PC-3 (cell line): ENCODE measurements around the gene OXCT1. TPM values are rescaled to one million over a fixed set of nuclear protein-coding genes. Genes with fewer than 3 reads are reported as not detected.

Experiments
- ATAC-seq: fragments of 200-7000 bp; cut with Tn5 transposase; 2 replicates; pipeline ENCODE4 v1.9.1; 2020; ENCODE audit warnings: mild to moderate bottlenecking, moderate library complexity
- BruUV-seq: library from RNA; stranded (reverse); fragments of 400-500 nt; replicated peaks from 2 replicates; lab custom pipeline; 2021; lab: Mats Ljungman, UMichigan
- CTCF ChIA-PET: fragments of 300-600 bp; sonication (Branson Sonifier 250); formaldehyde crosslinking; loops from one replicate; lab custom pipeline; 2022; ENCODE audit warnings: antibody characterized with exemption; lab: Charles Lee
- POLR2A ChIA-PET: fragments of 300-600 bp; sonication (Branson Sonifier 250); formaldehyde crosslinking; loops from one replicate; lab custom pipeline; 2022; ENCODE audit warnings: antibody characterized with exemption; ENCODE audit not compliant: unreplicated experiment; lab: Charles Lee
- DNase-seq: peaks from one replicate; pipeline ENCODE4 v3.0.0-alpha.2; 2015
- H2AFZ ChIP-seq: fragments of 300-600 bp; sonication (generic); 2 replicates; pipeline ENCODE4 v1.6.0; 2016; ENCODE audit warnings: antibody characterized with exemption, low read length
- H3F3A ChIP-seq: fragments of 300-600 bp; sonication (generic); one replicate; pipeline ENCODE4 v1.6.0; 2017; ENCODE audit warnings: antibody characterized with exemption, low read length, control low read depth, mild to moderate bottlenecking; ENCODE audit not compliant: unreplicated experiment
- H3K27ac ChIP-seq: fragments of 300-600 bp; sonication (generic); 2 replicates; pipeline ENCODE4 v1.5.1; 2016; ENCODE audit warnings: mild to moderate bottlenecking, low read length
- H3K27me3 ChIP-seq: fragments of 300-600 bp; sonication (generic); 2 replicates; pipeline ENCODE4 v1.6.1; 2016; ENCODE audit warnings: low read length, mixed read lengths
- H3K36me3 ChIP-seq: fragments of 300-600 bp; sonication (generic); 2 replicates; pipeline ENCODE4 v1.6.1; 2016; ENCODE audit warnings: low read depth, mixed run types, low read length, mixed read lengths
- H3K4me1 ChIP-seq: fragments of 300-600 bp; sonication (generic); 2 replicates; pipeline ENCODE4 v1.5.1; 2016; ENCODE audit warnings: low read length; ENCODE audit not compliant: insufficient read depth
- H3K4me2 ChIP-seq: fragments of 300-600 bp; sonication (generic); 2 replicates; pipeline ENCODE4 v1.6.0; 2016; ENCODE audit warnings: low read length
- H3K4me3 ChIP-seq: fragments of 300-600 bp; sonication (generic); 2 replicates; pipeline ENCODE4 v1.5.1; 2016; ENCODE audit warnings: mild to moderate bottlenecking, low read length, mixed read lengths
- H3K79me2 ChIP-seq: fragments of 300-600 bp; sonication (generic); 2 replicates; pipeline ENCODE4 v1.6.1; 2017; ENCODE audit warnings: low read length, mixed read lengths
- H3K9ac ChIP-seq: fragments of 300-600 bp; sonication (generic); 2 replicates; pipeline ENCODE4 v1.6.0; 2016; ENCODE audit warnings: mild to moderate bottlenecking, low read length
- H3K9me2 ChIP-seq: fragments of 300-600 bp; sonication (generic); replicated peaks from 2 replicates; pipeline ENCODE4 v1.6.1; 2016; ENCODE audit warnings: mixed run types, low read length, mixed read lengths
- H3K9me3 ChIP-seq: fragments of 300-600 bp; sonication (generic); 2 replicates; pipeline ENCODE4 v1.6.1; 2016; ENCODE audit warnings: low read length, mixed read lengths
- H4K20me1 ChIP-seq: fragments of 300-600 bp; sonication (generic); 2 replicates; pipeline ENCODE4 v1.6.1; 2016; ENCODE audit warnings: low read length, mixed read lengths
- EZH2 ChIP-seq: fragments of 300-600 bp; sonication (generic); IDR thresholded peaks from one replicate; pipeline ENCODE4 v1.6.1; 2017; ENCODE audit warnings: antibody characterized with exemption, mild to moderate bottlenecking, low read length; ENCODE audit not compliant: unreplicated experiment
- EZH2phosphoT487 ChIP-seq: fragments of 300-600 bp; sonication (generic); IDR thresholded peaks from 2 replicates; pipeline ENCODE4 v1.6.1; 2018; ENCODE audit warnings: mild to moderate bottlenecking, antibody characterized with exemption, low read length, borderline replicate concordance
- intact Hi-C: fragments of 100-400 bp; cut with micrococcal nuclease; formaldehyde crosslinking; loops from 2 replicates; pipeline ENCODE4 v1.9.0; 2023
- total RNA-seq: library from RNA; depleted of rRNA; stranded (reverse); fragments of >200 nt; gene quantifications from 2 replicates; pipeline ENCODE4 v1.2.3, GENCODE V29; 2014
- TF ChIP-seq, protein P1 (sequence below): fragments of 300-600 bp; sonication (generic); conservative IDR thresholded peaks from 2 replicates; pipeline ENCODE4 v1.5.1; 2017; ENCODE audit warnings: antibody characterized with exemption, low read depth, mild to moderate bottlenecking, low read length

OXCT1 gene
- total RNA-seq, 1 experiment from 2014 or later, result 25.5 TPM

GRCh38 chr5:41842777-41843176 lies 27.4 kb downstream of the OXCT1 start:
- H3K4me2 ChIP-seq, result no peak overlapping the region
- H3K36me3 ChIP-seq, result 0 out of 2 replicates have a peak, but pooled peaks cover 3% of the 10 kb centered on the region
- no peaks in the 10 kb centered on the region for H3K9me2 ChIP-seq
- H3F3A ChIP-seq, result no peaks in the 10 kb centered on the region
- DNase-seq, result no peak
- POLR2A ChIA-PET, result interaction anchor here (0.6 kb wide), 1 partner anchor 210 kb away, joined by 3 read pairs; no protein-coding TSS in a partner anchor
- CTCF ChIA-PET, result interaction anchor here (1.7 kb wide), 1 partner anchor 121 kb away, joined by 10 read pairs; no protein-coding TSS in a partner anchor
- no peak overlapping the region for H3K27ac ChIP-seq
- H3K9ac ChIP-seq, result no peak overlapping the region
- H3K79me2 ChIP-seq, result no peaks in the 10 kb centered on the region
- H4K20me1 ChIP-seq, result no peaks in the 10 kb centered on the region
- H2AFZ ChIP-seq, result no peak overlapping the region
- H3K4me3 ChIP-seq, result no peak overlapping the region
- no peaks in the 10 kb centered on the region for H3K27me3 ChIP-seq
- intact Hi-C loops, result loop anchor here (1.0 to 5.0 kb wide), 3 partner anchors 120 to 570 kb away; no protein-coding TSS in a partner anchor
- no TSS peak for BruUV-seq
- no peak for ATAC-seq
- H3K4me1 ChIP-seq, result no peaks in the 10 kb centered on the region
- TF ChIP-seq EZH2 (no peak), EZH2phosphoT487 (no peak)
- TF ChIP-seq, protein P1, sequence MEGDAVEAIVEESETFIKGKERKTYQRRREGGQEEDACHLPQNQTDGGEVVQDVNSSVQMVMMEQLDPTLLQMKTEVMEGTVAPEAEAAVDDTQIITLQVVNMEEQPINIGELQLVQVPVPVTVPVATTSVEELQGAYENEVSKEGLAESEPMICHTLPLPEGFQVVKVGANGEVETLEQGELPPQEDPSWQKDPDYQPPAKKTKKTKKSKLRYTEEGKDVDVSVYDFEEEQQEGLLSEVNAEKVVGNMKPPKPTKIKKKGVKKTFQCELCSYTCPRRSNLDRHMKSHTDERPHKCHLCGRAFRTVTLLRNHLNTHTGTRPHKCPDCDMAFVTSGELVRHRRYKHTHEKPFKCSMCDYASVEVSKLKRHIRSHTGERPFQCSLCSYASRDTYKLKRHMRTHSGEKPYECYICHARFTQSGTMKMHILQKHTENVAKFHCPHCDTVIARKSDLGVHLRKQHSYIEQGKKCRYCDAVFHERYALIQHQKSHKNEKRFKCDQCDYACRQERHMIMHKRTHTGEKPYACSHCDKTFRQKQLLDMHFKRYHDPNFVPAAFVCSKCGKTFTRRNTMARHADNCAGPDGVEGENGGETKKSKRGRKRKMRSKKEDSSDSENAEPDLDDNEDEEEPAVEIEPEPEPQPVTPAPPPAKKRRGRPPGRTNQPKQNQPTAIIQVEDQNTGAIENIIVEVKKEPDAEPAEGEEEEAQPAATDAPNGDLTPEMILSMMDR, result no peak
- H3K9me3 ChIP-seq, result no peaks in the 10 kb centered on the region

GRCh38 chr5:41841325-41841724 lies 28.9 kb downstream of the OXCT1 start:
- no peak overlapping the region for H3K27ac ChIP-seq
- H3K4me1 ChIP-seq, result peaks cover 2% of the 10 kb centered on the region
- TF ChIP-seq EZH2phosphoT487 (no peak), EZH2 (no peak)
- TF ChIP-seq, protein P1, result no peak
- intact Hi-C loops, result loop anchor here (5.0 kb wide), 2 partner anchors 119 to 569 kb away; no protein-coding TSS in a partner anchor
- no peaks in the 10 kb centered on the region for H4K20me1 ChIP-seq
- H3F3A ChIP-seq, result no peaks in the 10 kb centered on the region
- no peak overlapping the region for H2AFZ ChIP-seq
- no peak overlapping the region for H3K4me3 ChIP-seq
- no peaks in the 10 kb centered on the region for H3K27me3 ChIP-seq
- DNase-seq (no peak), ATAC-seq (no peak)
- no peak overlapping the region for H3K9ac ChIP-seq
- ChIA-PET POLR2A (interaction anchor here (0.6 kb wide), 1 partner anchor 37 kb away, joined by 4 read pairs; no protein-coding TSS in a partner anchor), CTCF (no interaction called here)
- BruUV-seq, result no TSS peak
- no peaks in the 10 kb centered on the region for H3K9me3 ChIP-seq
- 0 out of 2 replicates have a peak, but pooled peaks cover 3% of the 10 kb centered on the region for H3K36me3 ChIP-seq
- no peaks in the 10 kb centered on the region for H3K79me2 ChIP-seq
- H3K4me2 ChIP-seq, result no peak overlapping the region
- no peaks in the 10 kb centered on the region for H3K9me2 ChIP-seq

DNA sequence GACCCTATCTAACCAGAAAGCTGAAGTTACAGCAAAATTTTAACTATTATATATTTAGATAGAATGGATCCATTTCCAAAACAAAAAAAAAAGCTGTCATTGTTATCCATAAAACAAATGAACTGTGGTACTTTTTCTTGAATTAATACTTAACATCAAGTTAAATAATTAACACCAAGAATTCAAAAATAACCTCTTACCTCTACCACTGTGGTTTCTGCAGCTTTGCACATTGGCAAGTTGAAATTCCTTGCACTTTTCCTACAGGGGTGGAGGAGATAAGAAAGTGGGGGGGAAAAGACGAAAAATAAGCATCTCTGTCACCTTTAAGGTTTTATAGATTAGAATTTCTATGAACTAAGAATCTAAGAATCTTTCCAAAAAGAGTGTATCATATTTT lies 30.0 kb downstream of the OXCT1 start:
- POLR2A ChIA-PET, result no interaction called here
- Histone ChIP-seq H3K9ac (no peak overlapping the region), H2AFZ (no peak overlapping the region), H3K4me1 (peaks cover 13% of the 10 kb centered on the region), H4K20me1 (no peaks in the 10 kb centered on the region), H3K9me3 (no peaks in the 10 kb centered on the region), H3K4me2 (no peak overlapping the region), H3F3A (no peaks in the 10 kb centered on the region), H3K27me3 (no peaks in the 10 kb centered on the region), H3K9me2 (no peaks in the 10 kb centered on the region), H3K4me3 (no peak overlapping the region), H3K27ac (no peak overlapping the region), H3K36me3 (0 out of 2 replicates have a peak, but pooled peaks cover 3% of the 10 kb centered on the region), H3K79me2 (no peaks in the 10 kb centered on the region)
- no peak for DNase-seq
- intact Hi-C loops, result loop anchor here (5.0 kb wide), 2 partner anchors 118 to 568 kb away; no protein-coding TSS in a partner anchor
- TF ChIP-seq, protein P1, result no peak
- no peak for TF ChIP-seq EZH2
- no peak for TF ChIP-seq EZH2phosphoT487
- CTCF ChIA-PET, result no interaction called here
- no peak for ATAC-seq
- no TSS peak for BruUV-seq
